Hepatocyte (in vitro differentiated cells): Measurements from ENCODE around the gene PRKAB1. TPM values are rescaled to one million over a fixed set of nuclear protein-coding genes. Genes with fewer than 3 reads are reported as not detected.

Source experiments
- DNase-seq: peaks from one replicate; pipeline ENCODE4 v3.0.0-alpha.2; 2016; ENCODE audit warnings: low spot score
- H2AFZ ChIP-seq: fragments of 200-600 bp; sonication (generic); 2 replicates; pipeline ENCODE4 v1.6.0; 2016; ENCODE audit warnings: antibody characterized with exemption, mild to moderate bottlenecking
- H3K27ac ChIP-seq: fragments of 200-600 bp; sonication (generic); 2 replicates; pipeline ENCODE4 v1.5.1; 2016; ENCODE audit warnings: mild to moderate bottlenecking
- H3K27me3 ChIP-seq: fragments of 200-600 bp; sonication (generic); 2 replicates; pipeline ENCODE4 v1.6.1; 2016
- H3K36me3 ChIP-seq: fragments of 200-600 bp; sonication (generic); replicated peaks from 2 replicates; pipeline ENCODE4 v1.5.1; 2016; ENCODE audit warnings: low read depth; ENCODE audit not compliant: insufficient read depth
- H3K4me1 ChIP-seq: fragments of 200-600 bp; sonication (generic); 2 replicates; pipeline ENCODE4 v1.5.1; 2016; ENCODE audit warnings: mild to moderate bottlenecking, moderate library complexity; ENCODE audit not compliant: insufficient read depth
- H3K4me2 ChIP-seq: fragments of 200-600 bp; sonication (generic); 2 replicates; pipeline ENCODE4 v1.6.0; 2016
- H3K4me3 ChIP-seq: fragments of 200-600 bp; sonication (generic); 2 replicates; pipeline ENCODE4 v1.5.1; 2016; ENCODE audit warnings: mild to moderate bottlenecking
- H3K79me2 ChIP-seq: fragments of 200-600 bp; sonication (generic); 2 replicates; pipeline ENCODE4 v1.6.0; 2017; ENCODE audit warnings: mild to moderate bottlenecking
- H3K9me2 ChIP-seq: fragments of 200-600 bp; sonication (generic); replicated peaks from 2 replicates; pipeline ENCODE4 v1.6.0; 2017; ENCODE audit warnings: mild to moderate bottlenecking; ENCODE audit not compliant: insufficient read depth
- H3K9me3 ChIP-seq: fragments of 200-600 bp; sonication (generic); 2 replicates; pipeline ENCODE4 v1.5.1; 2016; ENCODE audit warnings: low read depth, mild to moderate bottlenecking
- H4K20me1 ChIP-seq: fragments of 200-600 bp; sonication (generic); 2 replicates; pipeline ENCODE4 v1.6.0; 2016; ENCODE audit warnings: mild to moderate bottlenecking; ENCODE audit not compliant: insufficient read depth, poor library complexity, severe bottlenecking
- EZH2 ChIP-seq: fragments of 200-600 bp; sonication (generic); IDR thresholded peaks from 2 replicates; pipeline ENCODE4 v1.6.1; 2016; ENCODE audit warnings: antibody characterized with exemption, mild to moderate bottlenecking, borderline replicate concordance
- EZH2phosphoT487 ChIP-seq: fragments of 200-600 bp; sonication (generic); IDR thresholded peaks from one replicate; pipeline ENCODE4 v1.6.1; 2018; ENCODE audit warnings: antibody characterized with exemption, mild to moderate bottlenecking, low read depth, moderate library complexity; ENCODE audit not compliant: unreplicated experiment, severe bottlenecking
- WGBS: methylation state at CpG from one replicate; pipeline ENCODE4 v1.1.6; 2016; ENCODE audit warnings: low lambda C conversion rate; ENCODE audit errors: missing lambda C conversion rate; 5-methylcytosine and 5-hydroxymethylcytosine counted together
- polyA plus RNA-seq: library from polyadenylated mRNA; unstranded; fragments of >200 nt; fragmentation: Nextera tagmentation; extraction: Ambion mirVana; gene quantifications from 2 replicates; pipeline ENCODE4 v1.2.1, GENCODE V29; 2016
- total RNA-seq: library from RNA; depleted of rRNA; stranded (reverse); fragments of >200 nt; gene quantifications from 2 replicates; pipeline ENCODE4 v1.2.3, GENCODE V29; 2014
- TF ChIP-seq, protein P1 (sequence below): fragments of 200-600 bp; sonication (generic); IDR thresholded peaks from 2 replicates; pipeline ENCODE4 v1.5.1; 2016; ENCODE audit warnings: antibody characterized with exemption, mild to moderate bottlenecking; ENCODE audit not compliant: poor library complexity

The PRKAB1 gene
- total and polyA plus RNA-seq, 2 experiments from 2014 or later, result 32.3 to 37.7 TPM

DNA sequence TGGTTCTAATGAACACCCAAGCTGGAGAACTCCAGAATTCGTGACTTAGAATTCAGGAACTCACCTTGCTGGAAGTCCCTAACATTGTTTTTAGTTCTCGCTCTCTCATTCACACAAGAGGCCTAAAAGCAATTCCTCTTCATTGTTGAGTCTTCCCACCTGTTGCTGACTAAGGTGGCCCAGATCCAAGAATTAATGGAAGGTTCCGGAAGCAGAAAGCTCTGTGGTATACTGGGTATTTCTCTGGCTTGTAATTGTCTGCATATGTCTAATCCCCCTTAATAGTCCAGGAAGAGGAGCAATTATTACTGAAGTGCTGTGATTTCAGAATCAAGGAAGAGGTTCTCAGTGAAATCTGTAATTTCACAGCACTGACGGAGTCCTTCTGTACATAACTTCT, 43.0 kb upstream of the PRKAB1 start:
- Histone ChIP-seq H3K4me2 (no peak overlapping the region), H3K4me3 (no peak overlapping the region), H3K36me3 (no peaks in the 10 kb centered on the region), H3K9me3 (no peaks in the 10 kb centered on the region), H3K4me1 (no peaks in the 10 kb centered on the region), H3K27ac (no peak overlapping the region), H2AFZ (no peak overlapping the region), H4K20me1 (no peaks in the 10 kb centered on the region), H3K27me3 (peaks cover 11% of the 10 kb centered on the region), H3K79me2 (no peaks in the 10 kb centered on the region), H3K9me2 (no peaks in the 10 kb centered on the region)
- TF ChIP-seq EZH2, result no peak
- no peak for TF ChIP-seq EZH2phosphoT487
- TF ChIP-seq, protein P1, sequence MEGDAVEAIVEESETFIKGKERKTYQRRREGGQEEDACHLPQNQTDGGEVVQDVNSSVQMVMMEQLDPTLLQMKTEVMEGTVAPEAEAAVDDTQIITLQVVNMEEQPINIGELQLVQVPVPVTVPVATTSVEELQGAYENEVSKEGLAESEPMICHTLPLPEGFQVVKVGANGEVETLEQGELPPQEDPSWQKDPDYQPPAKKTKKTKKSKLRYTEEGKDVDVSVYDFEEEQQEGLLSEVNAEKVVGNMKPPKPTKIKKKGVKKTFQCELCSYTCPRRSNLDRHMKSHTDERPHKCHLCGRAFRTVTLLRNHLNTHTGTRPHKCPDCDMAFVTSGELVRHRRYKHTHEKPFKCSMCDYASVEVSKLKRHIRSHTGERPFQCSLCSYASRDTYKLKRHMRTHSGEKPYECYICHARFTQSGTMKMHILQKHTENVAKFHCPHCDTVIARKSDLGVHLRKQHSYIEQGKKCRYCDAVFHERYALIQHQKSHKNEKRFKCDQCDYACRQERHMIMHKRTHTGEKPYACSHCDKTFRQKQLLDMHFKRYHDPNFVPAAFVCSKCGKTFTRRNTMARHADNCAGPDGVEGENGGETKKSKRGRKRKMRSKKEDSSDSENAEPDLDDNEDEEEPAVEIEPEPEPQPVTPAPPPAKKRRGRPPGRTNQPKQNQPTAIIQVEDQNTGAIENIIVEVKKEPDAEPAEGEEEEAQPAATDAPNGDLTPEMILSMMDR, result no peak
- DNase-seq, result no peak
- WGBS, result 74% methylated on average over 4 of the region's 4 CpGs

- no peaks in the 10 kb centered on the region for H3K4me1 ChIP-seq
Observed at GRCh38 chr12:119627019-119627643, 40.8 kb upstream of the PRKAB1 start.

DNA sequence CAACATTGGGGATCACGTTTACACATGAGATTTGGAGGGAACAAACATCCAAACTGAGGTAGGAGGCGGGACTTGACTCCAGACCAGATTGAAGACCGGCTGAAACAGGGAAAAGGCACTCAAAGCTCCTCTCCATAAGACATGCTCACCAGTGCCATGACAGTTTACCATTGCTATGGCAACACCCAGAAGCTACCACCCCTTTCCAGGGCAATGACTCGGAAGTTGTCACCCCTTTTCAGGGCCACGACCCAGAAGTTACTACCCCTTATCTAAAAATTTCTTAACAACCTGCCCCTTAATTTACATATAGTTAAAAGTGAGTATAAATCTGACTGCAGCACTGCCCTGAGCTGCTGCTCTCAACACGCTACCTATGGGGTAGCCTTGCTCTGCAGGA, 40.2 kb upstream of the PRKAB1 start:
- Histone ChIP-seq H2AFZ (no peak overlapping the region), H3K79me2 (no peaks in the 10 kb centered on the region), H3K27ac (no peak overlapping the region), H4K20me1 (no peaks in the 10 kb centered on the region), H3K9me3 (no peaks in the 10 kb centered on the region), H3K36me3 (no peaks in the 10 kb centered on the region), H3K9me2 (no peaks in the 10 kb centered on the region), H3K4me2 (no peak overlapping the region), H3K27me3 (peaks cover 5% of the 10 kb centered on the region), H3K4me3 (no peak overlapping the region), H3K4me1 (no peaks in the 10 kb centered on the region)
- TF ChIP-seq EZH2phosphoT487 (no peak), EZH2 (no peak)
- TF ChIP-seq, protein P1, result no peak
- WGBS, result 83% methylated on average over 6 of the region's 6 CpGs
- DNase-seq, result no peak

More at GRCh38 chr12:119627019-119627643, 40.8 kb upstream of the PRKAB1 start:
- H3K9me2 ChIP-seq, result no peaks in the 10 kb centered on the region
- H3K4me3 ChIP-seq, result no peak overlapping the region
- H4K20me1 ChIP-seq, result no peaks in the 10 kb centered on the region
- H3K4me2 ChIP-seq, result no peak overlapping the region
- H3K27me3 ChIP-seq, result peaks cover 11% of the 10 kb centered on the region
- no peak overlapping the region for H2AFZ ChIP-seq
- 86% methylated on average over 6 of the region's 6 CpGs for WGBS
- no peak for DNase-seq
- H3K79me2 ChIP-seq, result no peaks in the 10 kb centered on the region
- no peaks in the 10 kb centered on the region for H3K36me3 ChIP-seq
- TF ChIP-seq EZH2 (no peak), EZH2phosphoT487 (no peak)
- TF ChIP-seq, protein P1, result no peak
- H3K27ac ChIP-seq, result no peak overlapping the region
- H3K9me3 ChIP-seq, result no peaks in the 10 kb centered on the region
